GM19397 (cell line): ENCODE measurements around the gene PPP2R5E.
A peak's percentile ranks its signal among the peaks of the same experiment; 100 is the strongest.
"Not testable (repeated sequence)": the region's sequence is repeated elsewhere in the genome, so short reads cannot be mapped to it uniquely, and the experiment has no call there.

Experiments
- ATAC-seq: cut with Tn5 transposase; IDR thresholded peaks from one replicate; pipeline ENCODE4 v1.9.1; 2021; ENCODE audit warnings: mild to moderate bottlenecking, moderate library complexity; ENCODE audit not compliant: unreplicated experiment

The PPP2R5E gene

DNA sequence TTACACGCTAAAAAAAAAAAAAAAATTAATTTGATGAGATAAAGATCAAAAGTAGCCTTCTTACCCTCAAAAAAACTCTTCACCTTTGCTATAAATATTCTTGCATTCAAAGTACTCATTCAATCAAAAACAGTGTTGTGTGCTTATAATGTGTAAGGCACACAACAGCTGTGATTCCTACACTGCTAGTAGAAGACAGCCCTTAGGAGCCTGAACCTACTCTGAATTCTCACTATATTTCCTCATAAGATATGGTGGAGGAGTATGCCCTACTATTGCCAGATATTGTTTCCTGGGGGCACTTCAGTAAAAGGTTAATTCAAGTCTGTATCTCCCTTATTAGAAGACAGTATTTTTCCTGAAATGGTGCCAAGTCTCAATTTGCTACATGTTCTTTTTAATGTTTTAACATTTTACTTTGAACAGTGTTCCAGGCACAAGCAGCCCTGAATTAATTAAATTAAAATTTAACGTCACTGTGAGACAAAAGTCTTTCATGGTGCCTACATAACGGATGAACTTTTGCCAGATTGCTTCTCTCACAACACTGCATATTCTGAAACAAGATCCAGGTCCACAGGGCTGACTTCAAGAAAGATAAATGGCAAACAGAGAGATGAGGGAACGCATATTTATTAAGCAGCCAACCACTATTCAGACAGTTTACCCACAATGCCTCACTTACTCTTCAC is 19.3 kb downstream of the PPP2R5E start:
- no peak for ATAC-seq

DNA sequence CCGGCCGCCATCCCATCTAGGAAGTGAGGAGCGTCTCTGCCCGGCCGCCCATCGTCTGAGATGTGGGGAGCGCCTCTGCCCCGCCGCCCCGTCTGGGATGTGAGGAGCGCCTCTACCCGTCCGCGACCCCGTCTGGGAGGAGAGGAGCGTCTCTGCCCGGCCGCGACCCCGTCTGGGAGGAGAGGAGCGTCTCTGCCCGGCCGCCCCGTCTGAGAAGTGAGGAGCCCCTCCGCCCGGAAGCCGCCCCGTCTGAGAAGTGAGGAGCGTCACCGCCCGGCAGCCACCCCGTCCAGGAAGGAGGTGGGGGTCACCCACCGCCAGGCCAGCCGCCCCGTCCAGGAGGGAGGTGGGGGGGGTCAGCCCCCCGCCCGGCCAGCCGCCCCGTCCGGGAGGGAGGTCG is 20.7 kb downstream of the PPP2R5E start:
- ATAC-seq, result not testable (repeated sequence)

DNA sequence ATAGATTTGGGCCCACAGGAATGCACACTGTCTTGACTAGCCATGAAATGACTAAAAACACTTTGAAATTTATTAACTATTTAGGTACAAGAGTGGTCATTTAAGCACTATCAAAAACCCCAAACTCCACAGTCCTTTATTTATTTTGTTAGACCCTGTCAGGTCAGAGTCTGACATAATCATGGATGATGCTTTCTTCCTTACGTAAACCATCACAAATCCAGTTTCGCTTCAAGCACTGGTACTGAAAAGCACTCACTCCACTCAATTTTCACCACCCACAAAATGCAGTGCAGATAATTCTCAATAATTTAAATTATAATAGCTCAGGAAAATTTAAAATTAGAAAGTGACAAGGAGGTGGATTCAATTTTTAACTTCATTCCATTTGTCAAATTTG is 25.8 kb downstream of the PPP2R5E start:
- ATAC-seq, result no peak

DNA sequence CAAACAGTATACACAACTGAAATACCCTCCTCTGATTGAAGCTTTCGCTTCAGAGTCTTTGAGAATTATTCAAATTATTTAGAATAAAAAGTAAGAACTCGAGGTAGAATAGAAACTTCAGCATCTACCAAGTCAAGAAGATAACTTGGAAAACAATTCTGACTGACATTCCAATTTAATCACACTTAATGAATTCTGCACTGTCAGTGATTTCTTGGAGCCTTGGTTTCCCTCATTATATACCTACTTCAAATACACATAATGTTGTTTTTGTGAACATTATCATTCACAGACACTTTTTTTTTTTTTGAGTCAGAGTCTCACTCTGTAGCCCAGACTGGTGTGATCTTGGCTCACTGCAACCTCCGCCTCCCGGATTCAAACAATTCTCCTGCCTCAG is 27.9 kb downstream of the PPP2R5E start:
- ATAC-seq, result no peak

DNA sequence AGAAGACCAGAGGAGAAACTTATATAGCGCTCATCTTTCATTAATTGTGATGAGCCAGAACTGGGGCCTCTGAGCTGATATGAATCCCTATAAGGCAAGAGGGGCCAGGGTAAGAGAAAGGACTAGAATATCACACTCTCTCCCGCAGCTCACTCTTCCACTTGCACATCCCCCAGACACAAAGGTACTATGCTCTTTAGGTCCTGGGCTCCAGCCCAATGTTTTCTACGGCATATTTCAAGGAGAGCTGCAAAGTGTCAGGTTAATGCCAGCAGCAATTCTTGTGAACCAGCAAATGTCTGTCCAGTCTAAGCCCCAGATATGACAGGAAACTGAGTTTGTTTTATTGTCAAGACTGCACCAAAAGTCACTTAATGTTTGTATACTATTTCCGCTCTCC is 29.4 kb downstream of the PPP2R5E start:
- ATAC-seq, result no peak

DNA sequence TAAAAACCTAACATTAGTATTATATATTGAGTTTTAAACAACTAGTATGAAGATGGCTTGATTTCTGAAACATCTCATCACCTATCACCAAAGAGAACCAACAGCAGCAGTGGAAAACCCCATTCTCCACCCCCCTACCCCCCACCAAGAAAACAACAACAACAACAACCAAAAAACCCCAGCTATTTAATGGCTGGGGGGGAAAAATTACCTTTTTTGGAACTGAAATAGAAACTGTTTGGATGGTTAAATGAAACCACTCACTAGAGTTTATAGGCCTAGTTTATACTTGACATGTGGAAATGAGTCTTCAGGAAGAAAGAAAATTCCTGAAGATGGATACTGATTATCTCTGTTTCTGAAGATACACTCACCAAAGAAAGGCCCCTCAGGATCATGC is 30.3 kb downstream of the PPP2R5E start:
- no peak for ATAC-seq

DNA sequence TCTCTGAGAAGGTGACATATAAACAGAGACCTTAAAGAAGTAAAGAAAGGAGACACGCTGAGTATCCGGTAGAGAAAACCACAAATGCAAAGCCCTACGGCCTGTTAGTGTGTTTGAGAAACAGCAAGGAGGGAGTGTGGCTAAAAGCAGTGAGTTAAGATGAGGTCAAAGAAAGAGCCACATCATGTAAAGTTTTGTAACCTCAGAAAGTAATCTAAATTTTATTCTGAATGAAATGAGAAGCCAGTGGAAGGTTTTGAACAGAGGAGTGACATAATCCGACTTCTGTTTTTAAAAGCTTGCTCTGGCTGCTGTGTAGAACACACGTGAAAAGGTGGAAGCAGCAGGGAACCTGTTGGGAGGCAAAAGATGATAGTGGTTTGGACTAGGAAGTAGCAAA is 32.6 kb downstream of the PPP2R5E start:
- no peak for ATAC-seq

DNA sequence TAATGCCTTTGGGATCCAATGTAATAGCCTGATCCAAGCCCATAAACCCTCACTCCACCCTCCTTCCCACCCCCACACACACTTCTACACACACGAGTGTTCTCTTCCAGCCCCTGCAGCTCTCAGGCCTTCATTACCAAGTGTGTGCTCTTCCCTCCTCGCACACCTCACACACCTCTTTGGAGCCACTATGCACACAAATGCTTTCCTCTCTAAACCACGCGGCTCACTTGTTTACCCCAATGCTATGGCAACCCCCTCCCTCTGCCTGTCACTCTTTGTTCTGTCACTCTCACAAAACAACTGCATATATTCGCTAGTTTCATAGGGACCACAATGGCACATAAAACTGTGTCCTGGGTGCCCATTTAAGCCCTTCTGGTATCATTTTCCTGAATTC is 35.1 kb downstream of the PPP2R5E start:
- no peak for ATAC-seq

DNA sequence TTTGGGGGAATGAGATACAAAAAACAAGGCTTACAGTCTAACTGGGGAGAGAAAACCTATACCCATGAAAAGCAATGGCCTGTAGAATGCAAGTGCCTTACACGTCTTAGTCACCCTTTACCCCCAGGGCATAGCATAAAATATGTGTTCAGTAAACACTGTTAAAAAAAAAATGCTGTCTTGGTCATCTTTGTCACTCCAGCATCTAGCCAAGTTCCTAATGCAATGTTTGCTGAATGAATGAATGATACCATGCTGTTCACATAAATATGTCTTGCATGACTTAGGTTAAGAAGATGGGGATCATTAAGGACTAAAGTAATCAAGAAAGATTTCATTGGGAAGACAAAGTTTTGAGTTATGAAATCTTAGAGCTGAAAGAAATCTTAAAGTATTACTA is 38.5 kb downstream of the PPP2R5E start:
- no peak for ATAC-seq

DNA sequence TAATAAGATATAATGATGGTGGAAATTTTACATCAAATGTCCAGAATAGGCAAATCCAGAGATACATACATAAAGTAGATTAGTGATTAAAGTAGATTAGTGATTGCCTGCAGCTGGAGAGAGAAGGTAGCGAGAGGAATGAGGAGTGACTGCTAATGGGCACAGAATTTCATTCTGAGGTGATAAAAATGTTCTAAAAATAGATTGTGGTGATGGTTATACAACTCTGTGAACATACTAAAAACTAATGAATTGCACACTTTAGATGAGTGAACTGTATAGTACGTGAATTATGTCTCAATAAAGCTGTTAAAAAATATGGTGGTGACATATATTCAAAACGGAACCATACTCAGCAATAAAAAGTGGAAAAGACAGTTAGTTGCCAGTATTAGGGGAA is 41.7 kb downstream of the PPP2R5E start:
- no peak for ATAC-seq

DNA sequence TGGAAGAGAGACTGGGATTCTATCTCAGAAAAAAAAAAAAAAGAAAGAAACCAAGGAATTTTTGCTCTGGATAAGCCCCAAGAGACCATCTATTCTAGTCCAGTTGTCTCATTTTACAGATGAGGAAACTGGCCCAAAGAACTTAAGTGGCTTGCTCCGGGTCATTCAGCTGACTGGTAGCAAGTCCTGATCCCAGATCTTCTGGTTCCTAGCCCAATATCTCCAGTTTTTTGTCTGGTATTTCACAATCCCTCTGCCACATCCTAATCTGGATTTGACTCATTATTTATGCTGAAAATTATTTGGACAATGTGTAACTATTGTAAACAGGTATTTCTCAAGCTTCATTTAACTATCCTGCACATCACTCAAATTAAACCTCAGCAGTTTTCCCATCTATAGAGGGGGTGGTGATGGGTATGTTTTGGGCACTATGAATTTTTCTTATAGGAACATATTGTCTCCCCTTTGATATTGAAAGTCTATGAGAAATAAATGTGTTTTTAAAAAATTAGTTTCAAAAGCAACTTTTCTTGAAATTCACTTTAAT is 43.4 kb downstream of the PPP2R5E start:
- ATAC-seq, result no peak

DNA sequence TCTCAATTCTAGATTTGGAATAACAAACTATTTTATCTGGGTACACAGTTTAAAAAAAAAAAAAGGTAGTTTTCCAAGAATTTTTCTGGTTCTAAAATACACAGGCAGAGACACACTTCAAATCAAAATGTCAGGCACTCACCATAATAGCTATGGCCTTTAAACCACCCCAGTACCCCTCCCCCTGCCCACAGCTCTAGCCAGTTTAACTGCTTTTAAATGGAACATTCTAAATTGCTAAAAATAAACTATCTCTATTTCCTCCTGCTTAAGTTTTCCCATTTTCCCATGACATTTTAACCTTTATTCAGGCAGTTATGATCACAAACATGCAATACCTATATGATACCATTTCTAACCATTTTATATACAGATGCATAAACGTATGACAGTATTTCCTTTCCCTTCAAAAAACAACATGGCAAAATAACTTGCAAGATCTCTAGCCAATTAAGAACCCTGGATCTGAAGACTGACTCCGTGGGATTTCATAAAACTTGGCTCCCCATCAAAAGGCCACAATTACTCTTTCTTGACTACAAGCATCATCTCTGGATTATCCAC is 46.3 kb downstream of the PPP2R5E start:
- no peak for ATAC-seq

DNA sequence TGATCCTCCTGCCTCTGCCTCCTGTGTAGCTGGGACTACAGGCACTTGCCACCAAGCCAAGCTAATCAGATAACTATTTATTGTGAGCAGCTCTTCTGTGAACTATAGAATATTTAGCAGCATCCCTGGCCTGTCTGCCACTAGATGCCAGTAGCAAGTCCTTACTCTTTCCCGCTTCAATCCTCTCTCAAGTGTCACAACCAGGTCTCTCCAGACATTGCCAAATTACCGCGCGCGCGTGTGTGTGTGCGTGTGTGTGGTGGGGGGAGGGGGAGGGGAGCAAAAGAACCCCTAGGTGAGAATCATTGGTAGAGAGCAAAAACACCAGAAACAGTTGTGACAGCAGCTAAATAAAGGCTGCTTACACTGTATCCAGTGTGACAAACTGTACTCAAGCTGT is 49.9 kb downstream of the PPP2R5E start:
- ATAC-seq, result no peak

DNA sequence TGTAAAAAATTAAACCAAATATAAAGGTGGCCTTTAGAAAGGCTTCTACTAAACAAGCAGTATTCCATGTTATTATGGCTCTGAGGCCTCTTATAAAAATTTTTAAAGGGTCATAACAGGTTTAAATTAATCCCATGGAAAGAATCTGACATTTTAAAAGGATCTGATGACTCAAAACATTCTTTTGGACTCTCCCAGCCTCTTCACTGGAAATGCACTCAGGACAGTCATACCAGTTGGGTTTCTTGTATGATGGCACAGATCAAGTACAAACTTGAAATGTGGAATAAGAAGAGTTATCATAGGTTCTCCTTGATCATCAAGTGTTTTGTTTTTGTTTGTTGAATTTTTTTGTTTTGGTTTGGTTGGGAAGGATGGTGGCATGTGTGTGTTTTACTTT is 50.8 kb downstream of the PPP2R5E start:
- ATAC-seq, result no peak

DNA sequence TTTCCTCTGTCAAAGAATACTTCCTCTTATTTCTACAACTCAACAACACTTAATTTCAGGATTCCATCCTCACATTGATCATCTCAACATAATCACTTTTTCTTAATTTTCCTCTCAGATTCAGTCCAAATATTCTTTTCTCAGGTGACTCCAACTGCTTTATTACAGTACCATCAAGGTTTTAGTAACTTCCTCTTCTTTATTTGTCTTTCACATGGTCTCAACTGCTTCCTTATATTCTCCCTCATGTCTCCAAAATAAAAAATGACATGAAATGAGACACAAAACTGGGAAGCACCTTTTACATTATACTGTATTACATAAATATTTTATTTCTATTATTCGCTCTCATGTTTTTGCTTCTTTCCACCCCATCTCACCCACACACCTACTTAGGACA is 55.5 kb downstream of the PPP2R5E start:
- no peak for ATAC-seq

DNA sequence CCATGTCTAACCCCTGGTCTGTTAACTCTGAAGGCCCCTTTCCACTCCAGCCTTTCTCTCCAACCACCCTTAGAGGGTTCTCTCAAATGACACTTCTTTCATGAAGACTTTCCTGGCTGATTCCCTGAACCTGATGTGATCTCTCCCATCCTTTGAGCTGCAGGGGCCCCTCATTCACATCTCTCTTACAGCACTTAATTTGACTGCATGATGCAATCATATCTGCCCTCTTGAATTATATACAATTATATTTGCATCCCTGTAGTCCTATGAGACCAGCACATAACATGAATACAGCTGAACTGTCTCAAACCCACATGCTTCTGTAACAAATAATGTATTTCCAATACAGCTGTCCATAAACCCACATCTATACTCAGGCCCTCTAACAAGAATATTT is 56.4 kb downstream of the PPP2R5E start:
- no peak for ATAC-seq

DNA sequence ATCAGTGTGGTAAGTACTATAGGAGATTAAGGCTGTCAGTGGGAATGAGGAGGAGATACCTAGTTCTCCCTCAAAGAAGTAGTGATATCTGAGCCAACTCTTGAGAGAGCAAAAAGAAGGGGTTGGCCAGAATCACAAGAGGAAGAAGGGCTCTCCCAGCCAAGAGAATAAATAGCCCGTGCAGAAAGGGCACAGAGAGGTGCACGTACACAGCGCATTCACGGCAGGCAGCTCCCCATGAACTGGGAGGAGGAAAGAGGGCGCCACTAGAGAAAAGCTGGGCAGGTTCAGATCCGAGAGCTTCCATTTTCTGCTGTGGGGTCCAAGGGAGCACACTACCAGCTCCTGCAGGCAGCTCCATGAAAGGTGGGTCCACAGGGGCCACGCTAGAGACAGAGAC is 59.9 kb downstream of the PPP2R5E start:
- no peak for ATAC-seq

DNA sequence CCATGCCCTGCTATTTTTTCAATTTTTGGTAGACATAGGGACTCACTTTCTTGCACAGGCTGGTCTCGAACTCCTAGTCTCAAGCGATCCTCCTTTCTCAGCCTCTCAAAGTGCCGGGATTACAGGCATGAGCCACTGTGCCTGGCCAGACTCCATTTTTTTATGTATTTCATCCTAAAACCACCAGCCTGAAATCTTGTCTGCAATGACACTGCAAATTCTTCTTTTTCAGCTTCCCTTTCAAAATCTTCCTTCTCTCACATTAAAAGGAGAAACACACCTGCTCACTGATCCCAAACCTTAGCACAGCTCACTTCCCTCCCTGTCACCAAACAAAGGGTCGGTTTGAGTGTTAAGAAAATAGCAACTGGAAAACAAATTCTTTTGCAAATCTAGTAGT is 62.6 kb downstream of the PPP2R5E start:
- no peak for ATAC-seq

DNA sequence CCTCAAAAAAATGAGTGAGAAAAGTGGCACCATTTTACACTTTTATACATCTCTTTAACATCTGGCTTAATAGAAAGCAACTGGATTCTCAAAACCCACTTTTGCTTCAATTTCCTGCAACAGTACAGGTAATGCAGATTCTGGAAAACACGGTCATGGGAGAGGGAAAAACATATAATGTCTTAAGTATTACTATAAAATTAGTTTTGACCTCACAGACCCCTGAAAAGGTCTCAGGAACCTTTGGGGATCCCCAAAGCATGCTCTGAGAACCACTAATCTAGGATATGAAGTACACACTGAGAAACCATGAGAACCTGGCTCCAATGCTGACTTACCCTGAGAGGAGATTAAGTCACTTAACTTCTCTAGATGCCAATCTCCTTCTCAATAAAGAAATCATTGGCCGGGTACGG is 64.7 kb downstream of the PPP2R5E start:
- ATAC-seq, result peak; percentile 38

DNA sequence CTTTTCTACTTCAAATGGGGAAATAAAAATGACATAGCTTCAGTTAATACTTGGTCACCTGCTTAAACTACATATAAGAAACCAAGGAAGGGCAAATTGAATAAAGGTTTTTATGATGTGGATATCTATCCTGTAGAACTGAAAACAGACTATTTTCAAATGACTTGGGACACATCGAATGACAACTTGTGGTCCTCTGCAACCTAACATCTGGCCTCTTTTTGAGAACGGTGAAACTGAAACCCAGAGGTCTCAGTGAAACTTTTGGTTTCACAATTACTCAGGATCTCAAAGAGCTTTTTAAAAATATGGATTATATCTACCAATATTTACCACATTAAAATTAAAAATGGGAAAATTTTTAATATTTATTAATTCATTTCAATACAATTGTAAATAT is 65.2 kb downstream of the PPP2R5E start:
- peak; percentile 63 for ATAC-seq

DNA sequence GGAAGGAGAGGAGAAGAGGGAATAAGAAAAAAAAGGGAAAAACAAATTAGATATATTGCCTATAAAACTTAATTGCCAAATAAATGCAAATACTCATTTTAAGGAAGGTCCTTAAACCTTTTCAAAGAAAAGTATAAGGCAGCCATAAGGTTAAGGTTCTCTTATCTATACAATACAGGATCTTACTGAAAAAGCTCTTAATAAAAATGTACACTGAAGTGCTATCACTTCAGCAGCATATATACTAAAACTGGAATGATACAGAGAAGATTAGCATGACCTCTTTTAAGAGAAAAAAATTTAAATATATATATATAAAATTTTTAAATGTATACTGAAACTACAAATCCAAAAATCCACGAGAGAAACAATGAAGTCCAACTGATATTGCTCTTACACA is 65.6 kb downstream of the PPP2R5E start:
- ATAC-seq, result no peak

DNA sequence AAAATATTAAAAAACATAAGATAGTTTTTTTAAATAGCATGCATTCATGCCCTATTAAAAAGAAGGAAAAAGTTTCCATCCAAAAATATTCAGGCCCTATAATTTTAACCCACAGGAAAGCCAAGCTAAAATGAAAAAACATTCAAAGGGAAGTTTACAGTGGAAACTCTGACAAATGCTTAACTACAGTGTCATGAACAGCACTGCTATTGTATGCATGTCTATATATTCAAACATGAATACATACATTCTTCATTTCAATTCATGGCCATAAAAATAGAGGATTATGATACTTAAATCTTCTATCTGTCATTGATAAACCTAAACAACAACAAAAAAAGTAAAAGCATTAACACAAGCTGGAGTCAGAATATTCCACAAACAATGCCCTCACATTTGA is 67.4 kb downstream of the PPP2R5E start:
- ATAC-seq, result no peak

DNA sequence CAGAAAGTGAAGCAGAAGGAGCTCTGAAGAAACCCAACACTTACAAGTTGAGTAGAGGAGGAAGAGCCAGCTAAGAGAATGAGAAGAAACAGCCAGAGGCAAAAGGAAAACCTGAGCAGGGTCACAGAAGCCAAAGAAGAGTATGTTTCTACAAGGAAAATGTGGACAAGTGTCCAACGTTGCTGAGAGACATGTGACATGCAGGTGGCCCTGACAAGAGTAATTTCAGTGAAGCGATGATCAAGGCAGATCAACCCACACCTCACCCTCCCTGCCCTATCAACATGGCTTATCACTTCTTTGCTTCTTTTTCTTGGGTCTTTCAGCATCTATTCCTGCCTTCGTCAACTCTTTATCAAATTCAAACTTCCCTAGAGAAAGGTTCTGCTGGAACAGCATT is 68.3 kb downstream of the PPP2R5E start:
- ATAC-seq, result no peak
